ENCODE results near the gene ADAMTS9. TPM values are rescaled to one million over a fixed set of nuclear protein-coding genes. Genes with fewer than 3 reads are reported as not detected.

The ADAMTS9 gene
- total and polyA plus RNA-seq, 8 donors, result 5.5 to 107 (median 30.5) TPM

DNA sequence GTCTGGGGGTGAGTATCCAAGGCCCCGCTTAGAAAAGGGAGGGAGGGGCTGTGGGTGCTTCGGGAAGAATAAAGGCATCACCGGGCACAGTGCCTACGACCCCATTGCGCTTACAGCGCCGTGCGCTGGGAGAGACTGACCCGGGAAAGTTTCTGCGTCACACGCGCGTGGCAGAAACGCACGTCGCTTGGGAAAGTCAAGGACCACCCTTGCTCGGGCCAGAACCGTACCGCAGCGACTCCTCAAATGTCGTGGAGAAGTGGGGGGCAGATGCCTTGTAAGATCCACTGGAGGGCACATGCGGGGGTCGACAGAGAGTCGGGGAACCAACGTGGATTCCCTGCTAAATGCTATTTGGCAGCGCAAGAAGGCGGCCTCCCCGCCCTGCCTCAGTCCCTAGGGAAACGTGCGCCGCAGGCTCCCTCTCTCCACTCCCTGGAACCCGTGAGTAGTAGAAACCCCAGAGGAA is 2.4 kb downstream of the ADAMTS9 start:
- TF ChIP-seq, protein P1, sequence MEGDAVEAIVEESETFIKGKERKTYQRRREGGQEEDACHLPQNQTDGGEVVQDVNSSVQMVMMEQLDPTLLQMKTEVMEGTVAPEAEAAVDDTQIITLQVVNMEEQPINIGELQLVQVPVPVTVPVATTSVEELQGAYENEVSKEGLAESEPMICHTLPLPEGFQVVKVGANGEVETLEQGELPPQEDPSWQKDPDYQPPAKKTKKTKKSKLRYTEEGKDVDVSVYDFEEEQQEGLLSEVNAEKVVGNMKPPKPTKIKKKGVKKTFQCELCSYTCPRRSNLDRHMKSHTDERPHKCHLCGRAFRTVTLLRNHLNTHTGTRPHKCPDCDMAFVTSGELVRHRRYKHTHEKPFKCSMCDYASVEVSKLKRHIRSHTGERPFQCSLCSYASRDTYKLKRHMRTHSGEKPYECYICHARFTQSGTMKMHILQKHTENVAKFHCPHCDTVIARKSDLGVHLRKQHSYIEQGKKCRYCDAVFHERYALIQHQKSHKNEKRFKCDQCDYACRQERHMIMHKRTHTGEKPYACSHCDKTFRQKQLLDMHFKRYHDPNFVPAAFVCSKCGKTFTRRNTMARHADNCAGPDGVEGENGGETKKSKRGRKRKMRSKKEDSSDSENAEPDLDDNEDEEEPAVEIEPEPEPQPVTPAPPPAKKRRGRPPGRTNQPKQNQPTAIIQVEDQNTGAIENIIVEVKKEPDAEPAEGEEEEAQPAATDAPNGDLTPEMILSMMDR (IDR thresholded peaks at IDR 0.05), result no peak
- TF ChIP-seq EP300 (IDR thresholded peaks at IDR 0.05) (no peak), POLR2AphosphoS5 (IDR thresholded peaks at IDR 0.05) (peak in 1 of 3 donors; percentile 44)
- intact Hi-C loops (cut with DNase I; ENCODE audit: low total_unique reads), result no loop called here
- 1 to 6% (median 4%) methylated on average over 29 to 32 of the region's 32 CpGs for WGBS, 5 donors
- Histone ChIP-seq H3K4me3 (peak overlapping the region; percentile 66 to 68 (median 68)), H3K4me1 (peaks cover 0 to 47% (median 39%) of the 10 kb centered on the region in 4 donors), H3K27ac (peak overlapping the region; percentile 87 to 98 (median 89)), H3K36me3 (peaks cover 0 to 4% (median 0%) of the 10 kb centered on the region in 4 donors), H3K9me3 (no peaks in the 10 kb centered on the region), H3K27me3 (peaks cover 0 to 40% (median 13%) of the 10 kb centered on the region in 3 donors)
- peak in 1 of 2 donors; percentile 85 for DNase-seq

GRCh38 chr3:64684715-64685261 is 3.0 kb downstream of the ADAMTS9 start:
- 4 to 6% (median 5%) methylated on average over 17 to 22 of the region's 22 CpGs for WGBS, 5 donors
- intact Hi-C loops (cut with DNase I; ENCODE audit: low total_unique reads), result no loop called here
- Histone ChIP-seq H3K27ac (peak overlapping the region; percentile 87 to 98 (median 89)), H3K36me3 (peaks cover 0 to 9% (median 2%) of the 10 kb centered on the region in 4 donors), H3K9me3 (no peaks in the 10 kb centered on the region), H3K27me3 (peaks cover 0 to 40% (median 13%) of the 10 kb centered on the region in 3 donors), H3K4me1 (peaks cover 0 to 47% (median 39%) of the 10 kb centered on the region in 4 donors), H3K4me3 (peak overlapping the region; percentile 66 to 68 (median 68))
- peak in 1 of 2 donors; percentile 84 for DNase-seq
- TF ChIP-seq EP300 (IDR thresholded peaks at IDR 0.05) (no peak), POLR2AphosphoS5 (IDR thresholded peaks at IDR 0.05) (peak; percentile 16 to 82 (median 68)), POLR2A (IDR thresholded peaks at IDR 0.05) (peak in 1 of 4 donors; percentile 35)

DNA sequence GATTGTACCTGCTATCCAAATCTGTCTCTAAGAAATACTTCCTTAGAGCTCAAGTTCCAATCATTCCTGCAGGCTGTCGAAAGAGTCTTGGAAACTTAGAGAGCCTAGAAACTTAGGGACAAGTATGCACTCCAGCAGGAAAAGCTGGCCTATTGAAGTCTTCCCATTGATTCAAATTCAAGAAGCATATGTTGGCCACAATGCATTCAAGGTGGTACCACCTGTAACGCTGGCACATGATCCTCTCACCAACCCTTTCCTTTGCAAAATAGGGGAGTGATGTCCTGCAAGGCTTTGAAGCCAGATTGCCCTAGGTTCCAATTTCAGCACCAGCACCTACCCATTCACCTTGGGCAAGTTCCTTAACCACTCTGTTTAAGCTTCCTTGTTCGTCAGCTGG is 6.0 kb downstream of the ADAMTS9 start:
- no peaks in the 10 kb centered on the region for H3K9me3 ChIP-seq
- peaks cover 0 to 19% (median 7%) of the 10 kb centered on the region in 3 donors for H3K27me3 ChIP-seq
- peak overlapping the region in 1 of 4 donors; percentile 0 for H3K4me3 ChIP-seq
- H3K27ac ChIP-seq, result no peak overlapping the region
- peaks cover 0 to 11% (median 5%) of the 10 kb centered on the region in 4 donors for H3K36me3 ChIP-seq
- no peak for DNase-seq
- TF ChIP-seq, protein P1 (IDR thresholded peaks at IDR 0.05), result no peak
- TF ChIP-seq EP300 (IDR thresholded peaks at IDR 0.05) (no peak), POLR2A (IDR thresholded peaks at IDR 0.05) (no peak), POLR2AphosphoS5 (IDR thresholded peaks at IDR 0.05) (no peak)
- WGBS, 5 donors, result 59 to 71% (median 62%) methylated on average over 3 of the region's 3 CpGs
- intact Hi-C loops (cut with DNase I; ENCODE audit: low total_unique reads), result no loop called here
- peaks cover 0 to 24% (median 20%) of the 10 kb centered on the region in 4 donors for H3K4me1 ChIP-seq

DNA sequence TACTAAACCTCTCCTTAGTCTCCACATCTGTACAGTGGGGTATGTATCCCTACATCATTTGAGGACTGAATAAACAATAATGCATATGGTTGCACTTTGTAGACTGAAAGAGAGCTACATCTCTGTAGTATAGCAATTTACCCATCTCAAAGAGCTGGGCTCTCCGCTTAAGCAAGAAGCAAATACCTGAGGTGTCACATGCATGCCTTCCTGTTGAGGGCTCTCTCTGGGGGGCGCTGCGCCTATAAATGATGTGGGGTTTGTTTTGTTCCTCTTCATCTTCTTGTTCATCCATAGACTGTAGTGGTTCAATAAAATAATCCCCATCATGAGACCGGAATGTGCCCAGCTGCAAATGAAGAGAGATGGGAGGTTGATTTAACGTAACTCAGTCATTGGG is 6.8 kb downstream of the ADAMTS9 start:
- 84 to 89% (median 88%) methylated on average over 5 of the region's 5 CpGs for WGBS, 5 donors
- H3K27me3 ChIP-seq, result peaks cover 0 to 11% (median 7%) of the 10 kb centered on the region in 3 donors
- H3K9me3 ChIP-seq, result no peaks in the 10 kb centered on the region
- intact Hi-C loops (cut with DNase I; ENCODE audit: low total_unique reads), result no loop called here
- no peak overlapping the region for H3K27ac ChIP-seq
- no peak for TF ChIP-seq POLR2AphosphoS5 (IDR thresholded peaks at IDR 0.05)
- no peak for TF ChIP-seq POLR2A (IDR thresholded peaks at IDR 0.05)
- TF ChIP-seq, protein P1 (IDR thresholded peaks at IDR 0.05), result no peak
- TF ChIP-seq EP300 (IDR thresholded peaks at IDR 0.05), result no peak
- peaks cover 0 to 11% (median 5%) of the 10 kb centered on the region in 4 donors for H3K36me3 ChIP-seq
- no peak overlapping the region for H3K4me3 ChIP-seq
- H3K4me1 ChIP-seq, result peaks cover 0 to 21% (median 16%) of the 10 kb centered on the region in 4 donors
- DNase-seq, result no peak

DNA sequence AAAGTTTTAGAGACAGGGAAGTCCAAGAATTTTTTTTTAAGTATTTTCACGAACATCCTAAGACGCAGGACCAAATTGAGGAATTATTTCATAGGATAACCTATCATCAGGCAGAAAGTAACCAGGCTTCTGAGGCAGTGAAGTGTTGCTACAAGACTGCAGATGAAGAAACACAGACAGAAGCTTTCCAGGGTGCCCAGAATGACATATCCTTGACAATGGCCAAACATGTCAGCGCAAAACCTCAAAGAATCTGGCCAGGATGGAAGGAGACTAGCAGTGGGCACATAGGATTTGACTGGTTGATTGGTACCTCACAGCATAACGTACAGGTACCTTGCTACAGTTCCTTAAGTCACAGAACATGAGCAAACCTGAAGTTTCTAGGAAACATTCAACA is 7.5 kb downstream of the ADAMTS9 start:
- Histone ChIP-seq H3K9me3 (no peaks in the 10 kb centered on the region), H3K36me3 (peaks cover 0 to 11% (median 5%) of the 10 kb centered on the region in 4 donors), H3K4me3 (no peak overlapping the region), H3K27ac (no peak overlapping the region), H3K4me1 (peaks cover 0 to 21% (median 12%) of the 10 kb centered on the region in 4 donors), H3K27me3 (peaks cover 0 to 5% (median 5%) of the 10 kb centered on the region in 3 donors)
- TF ChIP-seq, protein P1 (IDR thresholded peaks at IDR 0.05), result no peak
- DNase-seq, result no peak
- 80 to 93% (median 92%) methylated on average over 4 of the region's 4 CpGs for WGBS, 5 donors
- intact Hi-C loops (cut with DNase I; ENCODE audit: low total_unique reads), result no loop called here
